Raji (cell line): ENCODE results near the gene CRTAC1.

Source experiments
- POLR2A ChIP-seq: IDR thresholded peaks from 2 replicates; pipeline ENCODE4 v1.6.1; 2011; ENCODE audit warnings: low read depth, low read length, control low read depth; ENCODE audit not compliant: insufficient read depth

CRTAC1 gene

GRCh38 chr10:97924678-97925077, 105.7 kb downstream of the CRTAC1 start:
- no peak for TF ChIP-seq POLR2A

- no peak for TF ChIP-seq POLR2A
These were observed 106.9 kb downstream of the CRTAC1 start for GRCh38 chr10:97923476-97923875.

GRCh38 chr10:97923057-97923456, 107.4 kb downstream of the CRTAC1 start:
- no peak for TF ChIP-seq POLR2A

GRCh38 chr10:97922022-97922758, 108.2 kb downstream of the CRTAC1 start:
- TF ChIP-seq POLR2A: no peak

- TF ChIP-seq POLR2A: no peak
These were observed 108.8 kb downstream of the CRTAC1 start for GRCh38 chr10:97921581-97922021.

- no peak for TF ChIP-seq POLR2A
These were observed 109.6 kb downstream of the CRTAC1 start for GRCh38 chr10:97920865-97921264.

- no peak for TF ChIP-seq POLR2A
These were observed 111.4 kb downstream of the CRTAC1 start for GRCh38 chr10:97919012-97919411.

GRCh38 chr10:97916586-97916985, 113.8 kb downstream of the CRTAC1 start:
- TF ChIP-seq POLR2A: no peak

- TF ChIP-seq POLR2A: no peak
These were observed 114.9 kb downstream of the CRTAC1 start for GRCh38 chr10:97915346-97916131.

GRCh38 chr10:97914837-97915211, 115.6 kb downstream of the CRTAC1 start:
- no peak for TF ChIP-seq POLR2A

GRCh38 chr10:97914171-97914836, 116.1 kb downstream of the CRTAC1 start:
- TF ChIP-seq POLR2A: no peak

GRCh38 chr10:97913614-97914013, 116.8 kb downstream of the CRTAC1 start:
- no peak for TF ChIP-seq POLR2A

GRCh38 chr10:97913193-97913592, 117.2 kb downstream of the CRTAC1 start:
- TF ChIP-seq POLR2A: no peak

- no peak for TF ChIP-seq POLR2A
These were observed 119.2 kb downstream of the CRTAC1 start for GRCh38 chr10:97911217-97911616.

- no peak for TF ChIP-seq POLR2A
These were observed 119.8 kb downstream of the CRTAC1 start for GRCh38 chr10:97910661-97911060.

- no peak for TF ChIP-seq POLR2A
These were observed 122.6 kb downstream of the CRTAC1 start for GRCh38 chr10:97907830-97908229.
